Panc1 (cell line): ENCODE data around the gene RBMS3. TPM values are rescaled to one million over a fixed set of nuclear protein-coding genes. Genes with fewer than 3 reads are reported as not detected.

ENCODE experiments used
- ATAC-seq: fragments of 200-7000 bp; cut with Tn5 transposase; 2 replicates; pipeline ENCODE4 v1.9.1; 2020; ENCODE audit warnings: mild to moderate bottlenecking, moderate library complexity
- BruUV-seq: library from RNA; stranded (reverse); fragments of 400-500 nt; replicated peaks from 2 replicates; lab custom pipeline; 2021; lab: Mats Ljungman, UMichigan
- CTCF ChIA-PET: fragments of 300-600 bp; sonication (Branson Sonifier 250); formaldehyde crosslinking; loops from one replicate; lab custom pipeline; 2022; ENCODE audit warnings: antibody characterized with exemption; lab: Charles Lee
- POLR2A ChIA-PET: fragments of 300-600 bp; sonication (Branson Sonifier 250); formaldehyde crosslinking; loops from one replicate; lab custom pipeline; 2022; ENCODE audit warnings: antibody characterized with exemption; lab: Charles Lee
- DNase-seq: peaks from one replicate; pipeline ENCODE4 v3.0.0-alpha.2; 2010; ENCODE audit warnings: low read depth, low spot score
- H3K27ac ChIP-seq: 2 replicates; pipeline ENCODE4 v1.5.1; 2011; ENCODE audit warnings: mild to moderate bottlenecking, low read length, inconsistent platforms
- H3K27me3 ChIP-seq: fragments of 200-500 bp; sonication (Bioruptor generic); 2 replicates; pipeline ENCODE4 v1.6.0; 2014; ENCODE audit warnings: low read length, inconsistent platforms; ENCODE audit not compliant: control insufficient read depth, insufficient read depth
- H3K36me3 ChIP-seq: fragments of 200-500 bp; sonication (Bioruptor generic); 2 replicates; pipeline ENCODE4 v1.5.1; 2014; ENCODE audit warnings: inconsistent platforms, mild to moderate bottlenecking, low read length, moderate library complexity; ENCODE audit not compliant: control insufficient read depth, insufficient read depth
- H3K4me1 ChIP-seq: 2 replicates; pipeline ENCODE4 v1.5.1; 2011; ENCODE audit warnings: inconsistent platforms, mild to moderate bottlenecking, low read length, moderate library complexity; ENCODE audit not compliant: control insufficient read depth, insufficient read depth
- H3K4me3 ChIP-seq, 2 experiments: 2 replicates each; pipeline ENCODE4 v1.5.1; 2011 to 2012; ENCODE audit warnings: low read depth in 2 of 2, low read length in 2 of 2, mild to moderate bottlenecking in 2 of 2, inconsistent platforms in 1 of 2, moderate library complexity in 1 of 2
- H3K9me3 ChIP-seq: fragments of 200-500 bp; sonication (Bioruptor generic); 2 replicates; pipeline ENCODE4 v1.5.1; 2014; ENCODE audit warnings: low read depth, mild to moderate bottlenecking, inconsistent platforms, low read length, moderate library complexity; ENCODE audit not compliant: control insufficient read depth, insufficient read depth
- POLR2AphosphoS5 ChIP-seq: IDR thresholded peaks from 2 replicates; pipeline ENCODE4 v1.6.1; 2012; ENCODE audit warnings: mild to moderate bottlenecking, low read depth, low read length, moderate library complexity
- REST ChIP-seq, 2 experiments: IDR thresholded peaks; 2 replicates each; pipeline ENCODE4 v1.6.1; 2011 to 2012; ENCODE audit warnings: low read depth in 2 of 2, control low read depth in 1 of 2, low read length in 1 of 2, mild to moderate bottlenecking in 1 of 2, moderate library complexity in 1 of 2; ENCODE audit not compliant: insufficient read depth in 1 of 2
- SIN3A ChIP-seq: IDR thresholded peaks from 2 replicates; pipeline ENCODE4 v1.6.1; 2012; ENCODE audit warnings: low read depth, mild to moderate bottlenecking, low read length, moderate library complexity, borderline replicate concordance; ENCODE audit not compliant: insufficient read depth
- TCF7L2 ChIP-seq: IDR thresholded peaks from 2 replicates; pipeline ENCODE4 v1.6.1; 2011; ENCODE audit warnings: mild to moderate bottlenecking, low read depth, low read length, inconsistent platforms
- in situ Hi-C: cut with HindIII; loops from 2 replicates; pipeline ENCODE4 v1.10.0; 2016; ENCODE audit warnings: low sequenced_read_pairs, low pct_unique_long_range_greater_than_20kb
- intact Hi-C: fragments of 100-400 bp; cut with micrococcal nuclease; formaldehyde crosslinking; loops from one replicate; pipeline ENCODE4 v1.10.0; 2022; ENCODE audit not compliant: unreplicated experiment
- total RNA-seq: library from RNA; stranded (reverse); gene quantifications from one replicate; pipeline ENCODE4 v1.2.1, GENCODE V29; 2021; ENCODE audit not compliant: unreplicated experiment
- TF ChIP-seq, protein P1 (sequence below): fragments of 450-650 bp; IDR thresholded peaks from 2 replicates; pipeline ENCODE4 v1.5.1; 2017; ENCODE audit warnings: mild to moderate bottlenecking

Gene RBMS3
- total RNA-seq, 1 experiment from 2014 or later = 1.1 TPM

GRCh38 chr3:29314727-29315088 is 33.8 kb downstream of the RBMS3 start:
- in situ Hi-C loops (no loop called here), intact Hi-C loops (no loop called here)
- ChIA-PET POLR2A (interaction anchor here (0.6 kb wide), 1 partner anchor 64 kb away, joined by 4 read pairs; no protein-coding TSS in a partner anchor), CTCF (no interaction called here)
- Histone ChIP-seq H3K27me3 (no peaks in the 10 kb centered on the region), H3K4me3 (no peak overlapping the region), H3K4me1 (no peaks in the 10 kb centered on the region), H3K9me3 (no peaks in the 10 kb centered on the region), H3K36me3 (no peaks in the 10 kb centered on the region), H3K27ac (no peak overlapping the region)
- ATAC-seq = no peak
- no peak for DNase-seq
- no TSS peak for BruUV-seq
- no peak for TF ChIP-seq SIN3A
- no peak for TF ChIP-seq REST (IDR thresholded peaks at IDR 0.05; ENCODE audit: insufficient read depth in 1 of 2, low read depth in 2 of 2, low read length in 1 of 2)
- TF ChIP-seq, protein P1, sequence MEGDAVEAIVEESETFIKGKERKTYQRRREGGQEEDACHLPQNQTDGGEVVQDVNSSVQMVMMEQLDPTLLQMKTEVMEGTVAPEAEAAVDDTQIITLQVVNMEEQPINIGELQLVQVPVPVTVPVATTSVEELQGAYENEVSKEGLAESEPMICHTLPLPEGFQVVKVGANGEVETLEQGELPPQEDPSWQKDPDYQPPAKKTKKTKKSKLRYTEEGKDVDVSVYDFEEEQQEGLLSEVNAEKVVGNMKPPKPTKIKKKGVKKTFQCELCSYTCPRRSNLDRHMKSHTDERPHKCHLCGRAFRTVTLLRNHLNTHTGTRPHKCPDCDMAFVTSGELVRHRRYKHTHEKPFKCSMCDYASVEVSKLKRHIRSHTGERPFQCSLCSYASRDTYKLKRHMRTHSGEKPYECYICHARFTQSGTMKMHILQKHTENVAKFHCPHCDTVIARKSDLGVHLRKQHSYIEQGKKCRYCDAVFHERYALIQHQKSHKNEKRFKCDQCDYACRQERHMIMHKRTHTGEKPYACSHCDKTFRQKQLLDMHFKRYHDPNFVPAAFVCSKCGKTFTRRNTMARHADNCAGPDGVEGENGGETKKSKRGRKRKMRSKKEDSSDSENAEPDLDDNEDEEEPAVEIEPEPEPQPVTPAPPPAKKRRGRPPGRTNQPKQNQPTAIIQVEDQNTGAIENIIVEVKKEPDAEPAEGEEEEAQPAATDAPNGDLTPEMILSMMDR = no peak
- TF ChIP-seq POLR2AphosphoS5 = no peak
- no peak for TF ChIP-seq TCF7L2

- H3K36me3 ChIP-seq = no peaks in the 10 kb centered on the region
- no peaks in the 10 kb centered on the region for H3K4me1 ChIP-seq
- no peak for TF ChIP-seq TCF7L2
- no peak for TF ChIP-seq POLR2AphosphoS5
- TF ChIP-seq, protein P1 = no peak
- no peak for TF ChIP-seq REST (IDR thresholded peaks at IDR 0.05; ENCODE audit: insufficient read depth in 1 of 2, low read depth in 2 of 2, low read length in 1 of 2)
- no peak for TF ChIP-seq SIN3A
- no peak overlapping the region for H3K27ac ChIP-seq
- ATAC-seq = no peak
- intact Hi-C loops (no loop called here), in situ Hi-C loops (no loop called here)
- ChIA-PET CTCF (no interaction called here), POLR2A (no interaction called here)
- no TSS peak for BruUV-seq
- H3K27me3 ChIP-seq = no peaks in the 10 kb centered on the region
- DNase-seq = no peak
- no peaks in the 10 kb centered on the region for H3K9me3 ChIP-seq
- no peak overlapping the region for H3K4me3 ChIP-seq
Observed at GRCh38 chr3:29317659-29318173, 36.8 kb downstream of the RBMS3 start.
